ENCODE measurements around the gene PCYOX1L.

Gene PCYOX1L

GRCh38 chr5:149410721-149411432 is 53.0 kb downstream of the PCYOX1L start:
- no peaks in the 10 kb centered on the region for H3K27me3 ChIP-seq (replicated peaks)
- no peak for DNase-seq
- TF ChIP-seq, protein P1, sequence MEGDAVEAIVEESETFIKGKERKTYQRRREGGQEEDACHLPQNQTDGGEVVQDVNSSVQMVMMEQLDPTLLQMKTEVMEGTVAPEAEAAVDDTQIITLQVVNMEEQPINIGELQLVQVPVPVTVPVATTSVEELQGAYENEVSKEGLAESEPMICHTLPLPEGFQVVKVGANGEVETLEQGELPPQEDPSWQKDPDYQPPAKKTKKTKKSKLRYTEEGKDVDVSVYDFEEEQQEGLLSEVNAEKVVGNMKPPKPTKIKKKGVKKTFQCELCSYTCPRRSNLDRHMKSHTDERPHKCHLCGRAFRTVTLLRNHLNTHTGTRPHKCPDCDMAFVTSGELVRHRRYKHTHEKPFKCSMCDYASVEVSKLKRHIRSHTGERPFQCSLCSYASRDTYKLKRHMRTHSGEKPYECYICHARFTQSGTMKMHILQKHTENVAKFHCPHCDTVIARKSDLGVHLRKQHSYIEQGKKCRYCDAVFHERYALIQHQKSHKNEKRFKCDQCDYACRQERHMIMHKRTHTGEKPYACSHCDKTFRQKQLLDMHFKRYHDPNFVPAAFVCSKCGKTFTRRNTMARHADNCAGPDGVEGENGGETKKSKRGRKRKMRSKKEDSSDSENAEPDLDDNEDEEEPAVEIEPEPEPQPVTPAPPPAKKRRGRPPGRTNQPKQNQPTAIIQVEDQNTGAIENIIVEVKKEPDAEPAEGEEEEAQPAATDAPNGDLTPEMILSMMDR (IDR thresholded peaks at IDR 0.05; ENCODE audit: low read depth, low read length, missing control alignments): no peak
- in situ Hi-C loops (cut with HindIII; ENCODE audit: low pct_ligation_motif_present, low sequenced_read_pairs): no loop called here
- H3K4me3 ChIP-seq (ENCODE audit: low read depth, low read length): peak overlapping the region; percentile 76
- H3K27ac ChIP-seq: peak overlapping the region; percentile 31
- peaks cover 44% of the 10 kb centered on the region for H3K36me3 ChIP-seq (replicated peaks)

DNA sequence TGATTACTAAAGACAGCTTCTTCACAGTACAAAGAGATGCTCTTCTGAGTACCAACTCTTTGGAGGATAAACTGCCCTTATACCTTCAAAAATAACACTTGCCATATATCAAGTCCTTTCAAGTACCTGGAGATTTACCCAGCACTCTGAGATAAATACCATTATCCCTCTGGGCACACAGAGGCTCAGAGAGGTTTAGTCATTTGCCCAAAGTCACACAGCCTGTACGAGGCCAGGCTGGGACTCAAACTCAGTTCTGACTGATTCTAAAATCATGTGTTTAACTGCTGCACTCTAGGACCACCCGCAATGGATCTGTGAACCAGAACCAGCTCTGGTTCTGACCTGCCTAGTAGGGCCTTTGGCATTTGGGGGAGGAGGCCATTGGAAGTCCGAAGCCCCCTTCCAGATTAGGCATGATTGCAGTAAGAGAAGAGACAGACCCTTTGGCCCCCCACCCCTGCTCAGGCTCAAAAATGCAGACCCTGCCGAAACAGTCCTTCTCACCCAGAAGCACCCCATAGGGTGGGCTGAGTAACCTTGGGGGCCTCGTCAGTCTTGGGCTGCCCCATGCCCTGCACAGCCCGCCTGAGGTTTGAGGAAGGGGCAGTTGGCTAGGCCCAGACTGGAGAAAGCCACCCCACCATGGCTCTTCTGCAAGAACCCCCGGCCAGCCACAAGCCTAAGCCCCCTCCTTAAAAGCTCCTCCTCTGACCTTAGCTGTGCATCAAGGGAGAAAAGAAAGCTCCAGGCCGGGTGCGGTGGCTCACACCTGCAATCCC is 54.1 kb downstream of the PCYOX1L start:
- H3K27me3 ChIP-seq (replicated peaks): no peaks in the 10 kb centered on the region
- in situ Hi-C loops (cut with HindIII; ENCODE audit: low pct_ligation_motif_present, low sequenced_read_pairs): no loop called here
- no peak overlapping the region for H3K4me3 ChIP-seq (ENCODE audit: low read depth, low read length)
- TF ChIP-seq, protein P1 (IDR thresholded peaks at IDR 0.05; ENCODE audit: low read depth, low read length, missing control alignments): no peak
- DNase-seq: no peak
- H3K36me3 ChIP-seq (replicated peaks): peaks cover 55% of the 10 kb centered on the region
- peak overlapping the region; percentile 78 for H3K27ac ChIP-seq

DNA sequence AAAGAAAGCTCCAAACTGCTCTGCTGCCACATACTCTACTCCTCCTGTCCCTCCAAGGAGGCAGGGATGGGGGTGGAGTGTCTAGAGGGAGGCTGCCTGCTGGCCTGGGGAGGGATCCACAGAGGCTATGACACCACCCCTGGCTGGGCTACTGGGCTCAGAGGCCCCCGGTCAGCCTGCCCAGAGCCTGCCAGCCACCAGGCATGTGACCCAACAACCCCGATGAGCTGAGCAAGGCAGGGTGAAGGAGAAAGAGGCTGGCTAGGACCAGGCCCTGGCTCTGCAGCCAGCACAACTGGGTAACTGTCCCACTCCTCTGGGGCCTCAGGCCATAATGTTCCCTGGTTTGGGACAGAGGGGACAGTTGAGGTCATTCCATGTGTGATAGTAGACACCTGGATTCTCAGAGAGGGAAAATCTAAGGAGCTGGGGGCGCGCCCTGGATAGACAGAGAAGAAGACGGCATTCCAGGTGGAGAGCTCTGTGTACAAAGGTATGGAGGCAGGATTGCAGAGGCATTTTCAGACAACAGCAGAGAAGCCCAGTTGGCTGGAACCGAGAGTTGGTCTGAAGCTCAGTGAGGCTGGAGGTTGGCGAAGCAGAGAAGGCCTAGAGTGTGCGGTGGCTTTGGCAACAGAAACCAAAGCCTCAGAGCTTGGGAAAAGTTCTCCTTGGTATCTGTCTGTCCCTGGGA is 55.1 kb downstream of the PCYOX1L start:
- no peaks in the 10 kb centered on the region for H3K27me3 ChIP-seq (replicated peaks)
- in situ Hi-C loops (cut with HindIII; ENCODE audit: low pct_ligation_motif_present, low sequenced_read_pairs): no loop called here
- DNase-seq: no peak
- H3K4me3 ChIP-seq (ENCODE audit: low read depth, low read length): no peak overlapping the region
- H3K27ac ChIP-seq: peak overlapping the region; percentile 78
- TF ChIP-seq, protein P1 (IDR thresholded peaks at IDR 0.05; ENCODE audit: low read depth, low read length, missing control alignments): no peak
- peaks cover 65% of the 10 kb centered on the region for H3K36me3 ChIP-seq (replicated peaks)

- no peak for DNase-seq
- in situ Hi-C loops (cut with HindIII; ENCODE audit: low pct_ligation_motif_present, low sequenced_read_pairs): no loop called here
- TF ChIP-seq, protein P1 (IDR thresholded peaks at IDR 0.05; ENCODE audit: low read depth, low read length, missing control alignments): no peak
- Histone ChIP-seq H3K27me3 (replicated peaks) (no peaks in the 10 kb centered on the region), H3K36me3 (replicated peaks) (peaks cover 69% of the 10 kb centered on the region), H3K27ac (peak overlapping the region; percentile 78), H3K4me3 (ENCODE audit: low read depth, low read length) (no peak overlapping the region)
These were observed 55.8 kb downstream of the PCYOX1L start for GRCh38 chr5:149413477-149414210.

- in situ Hi-C loops (cut with HindIII; ENCODE audit: low pct_ligation_motif_present, low sequenced_read_pairs): no loop called here
- no peaks in the 10 kb centered on the region for H3K27me3 ChIP-seq (replicated peaks)
- H3K4me3 ChIP-seq (ENCODE audit: low read depth, low read length): no peak overlapping the region
- peak overlapping the region; percentile 78 for H3K27ac ChIP-seq
- TF ChIP-seq, protein P1 (IDR thresholded peaks at IDR 0.05; ENCODE audit: low read depth, low read length, missing control alignments): peak; percentile 19
- H3K36me3 ChIP-seq (replicated peaks): peaks cover 75% of the 10 kb centered on the region
- peak; percentile 87 for DNase-seq
These were observed 56.7 kb downstream of the PCYOX1L start for GRCh38 chr5:149414405-149415065.
